ENCODE measurements around the gene RAPGEF5. TPM values are rescaled to one million over a fixed set of nuclear protein-coding genes. Genes with fewer than 3 reads are reported as not detected.

RAPGEF5 gene
- total RNA-seq, 6 experiments from 2014 or later, result 15.5 to 56.4 (median 27.1) TPM

- H3K4me3 ChIP-seq, result no peak overlapping the region
- no peak for DNase-seq
- H3K27me3 ChIP-seq, result no peaks in the 10 kb centered on the region
- no peak overlapping the region for H3K27ac ChIP-seq
- WGBS (ENCODE audit: insufficient coverage, low coverage, low lambda C conversion rate, missing lambda C conversion rate), result 51% methylated on average over 2 of the region's 3 CpGs
- H3K4me1 ChIP-seq, result no peaks in the 10 kb centered on the region
- TF ChIP-seq, protein P1, sequence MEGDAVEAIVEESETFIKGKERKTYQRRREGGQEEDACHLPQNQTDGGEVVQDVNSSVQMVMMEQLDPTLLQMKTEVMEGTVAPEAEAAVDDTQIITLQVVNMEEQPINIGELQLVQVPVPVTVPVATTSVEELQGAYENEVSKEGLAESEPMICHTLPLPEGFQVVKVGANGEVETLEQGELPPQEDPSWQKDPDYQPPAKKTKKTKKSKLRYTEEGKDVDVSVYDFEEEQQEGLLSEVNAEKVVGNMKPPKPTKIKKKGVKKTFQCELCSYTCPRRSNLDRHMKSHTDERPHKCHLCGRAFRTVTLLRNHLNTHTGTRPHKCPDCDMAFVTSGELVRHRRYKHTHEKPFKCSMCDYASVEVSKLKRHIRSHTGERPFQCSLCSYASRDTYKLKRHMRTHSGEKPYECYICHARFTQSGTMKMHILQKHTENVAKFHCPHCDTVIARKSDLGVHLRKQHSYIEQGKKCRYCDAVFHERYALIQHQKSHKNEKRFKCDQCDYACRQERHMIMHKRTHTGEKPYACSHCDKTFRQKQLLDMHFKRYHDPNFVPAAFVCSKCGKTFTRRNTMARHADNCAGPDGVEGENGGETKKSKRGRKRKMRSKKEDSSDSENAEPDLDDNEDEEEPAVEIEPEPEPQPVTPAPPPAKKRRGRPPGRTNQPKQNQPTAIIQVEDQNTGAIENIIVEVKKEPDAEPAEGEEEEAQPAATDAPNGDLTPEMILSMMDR (IDR thresholded peaks at IDR 0.05), result no peak
- no peak for TF ChIP-seq POLR2A (IDR thresholded peaks at IDR 0.05)
- intact Hi-C loops (cut with DNase I), result no loop called here
- ATAC-seq, result no peak
- peaks cover 0 to 13% (median 10%) of the 10 kb centered on the region in 4 donors for H3K36me3 ChIP-seq
- H3K9me3 ChIP-seq, result no peaks in the 10 kb centered on the region
These were observed 164.2 kb downstream of the RAPGEF5 start for GRCh38 chr7:22192801-22193200.

DNA sequence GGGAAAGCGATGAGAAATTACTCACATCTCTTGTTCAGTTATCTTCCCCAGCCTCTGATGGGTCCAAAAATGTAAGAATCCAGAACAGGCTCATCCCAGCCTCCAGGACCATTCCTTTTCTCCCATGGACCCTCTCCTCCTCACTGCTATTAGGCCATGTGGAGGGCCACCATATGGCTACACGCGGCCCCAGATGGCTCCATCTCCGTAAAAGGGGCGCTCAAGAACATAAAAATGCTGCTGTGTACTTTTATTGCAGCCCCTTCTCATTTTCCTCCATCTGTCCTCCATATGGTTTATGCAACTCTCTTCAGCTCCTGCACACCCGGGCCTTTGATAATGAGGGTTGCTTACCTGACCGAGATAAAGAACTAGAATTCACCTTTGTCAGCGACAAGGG, 166.2 kb downstream of the RAPGEF5 start:
- ATAC-seq, result no peak
- intact Hi-C loops (cut with DNase I), result no loop called here
- no peak overlapping the region for H3K27ac ChIP-seq
- H3K9me3 ChIP-seq, result no peaks in the 10 kb centered on the region
- peaks cover 0 to 19% (median 14%) of the 10 kb centered on the region in 4 donors for H3K36me3 ChIP-seq
- H3K27me3 ChIP-seq, result no peaks in the 10 kb centered on the region
- no peak for DNase-seq
- WGBS (ENCODE audit: insufficient coverage, low coverage, low lambda C conversion rate, missing lambda C conversion rate), result 94% methylated on average over 8 of the region's 8 CpGs
- no peaks in the 10 kb centered on the region for H3K4me1 ChIP-seq
- no peak overlapping the region for H3K4me3 ChIP-seq
- TF ChIP-seq POLR2A (IDR thresholded peaks at IDR 0.05), result no peak
- TF ChIP-seq, protein P1 (IDR thresholded peaks at IDR 0.05), result no peak

DNA sequence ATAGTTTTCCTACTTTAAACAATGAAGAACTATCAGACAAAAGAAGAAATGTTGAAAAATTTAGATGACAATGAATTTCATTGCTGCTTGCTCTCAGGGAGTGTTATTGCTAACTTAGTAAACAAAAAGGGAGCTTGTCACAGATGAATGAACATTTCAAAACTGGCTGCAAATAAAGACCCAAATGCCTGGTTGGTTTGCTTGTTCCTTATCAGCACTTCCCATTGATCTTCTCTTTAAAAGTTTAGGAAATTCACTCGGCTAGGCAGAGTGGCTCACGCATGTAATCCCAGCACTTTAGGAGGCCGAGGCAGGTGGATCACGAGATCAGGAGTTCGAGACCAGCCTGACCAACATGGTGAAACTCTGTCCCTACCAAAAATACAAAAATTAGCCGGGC, 167.2 kb downstream of the RAPGEF5 start:
- intact Hi-C loops (cut with DNase I), result no loop called here
- 39% methylated on average over 5 of the region's 6 CpGs for WGBS (ENCODE audit: insufficient coverage, low coverage, low lambda C conversion rate, missing lambda C conversion rate)
- DNase-seq, result no peak
- Histone ChIP-seq H3K9me3 (no peaks in the 10 kb centered on the region), H3K27me3 (no peaks in the 10 kb centered on the region), H3K27ac (no peak overlapping the region), H3K4me3 (no peak overlapping the region), H3K36me3 (peaks cover 0 to 19% (median 14%) of the 10 kb centered on the region in 4 donors), H3K4me1 (no peaks in the 10 kb centered on the region)
- ATAC-seq, result peak; percentile 53 to 78 (median 66)
- no peak for TF ChIP-seq POLR2A (IDR thresholded peaks at IDR 0.05)
- TF ChIP-seq, protein P1 (IDR thresholded peaks at IDR 0.05), result no peak

GRCh38 chr7:22189230-22189629, 167.7 kb downstream of the RAPGEF5 start:
- H3K36me3 ChIP-seq, result peaks cover 0 to 19% (median 14%) of the 10 kb centered on the region in 4 donors
- no peaks in the 10 kb centered on the region for H3K9me3 ChIP-seq
- H3K4me3 ChIP-seq, result no peak overlapping the region
- ATAC-seq (no peak), DNase-seq (no peak)
- no peak overlapping the region for H3K27ac ChIP-seq
- no peaks in the 10 kb centered on the region for H3K27me3 ChIP-seq
- H3K4me1 ChIP-seq, result no peaks in the 10 kb centered on the region
- TF ChIP-seq, protein P1 (IDR thresholded peaks at IDR 0.05), result no peak
- TF ChIP-seq POLR2A (IDR thresholded peaks at IDR 0.05), result no peak
- WGBS (ENCODE audit: insufficient coverage, low coverage, low lambda C conversion rate, missing lambda C conversion rate), result 74% methylated on average over 3 of the region's 3 CpGs
- intact Hi-C loops (cut with DNase I), result no loop called here
